Trophoblast cell (in vitro differentiated cells and primary cell): Measurements from ENCODE around the gene KLK2.
A peak's percentile ranks its signal among the peaks of the same experiment; 100 is the strongest.

Source experiments
- DNase-seq, 2 donors: peaks; one replicate each; pipeline ENCODE4 v3.0.0-alpha.2; 2016
- H2AFZ ChIP-seq: 2 replicates; pipeline ENCODE4 v1.6.1; 2013; ENCODE audit warnings: low read length, moderate library complexity, mild to moderate bottlenecking; ENCODE audit not compliant: insufficient read depth, poor library complexity
- H2AK5ac ChIP-seq: 2 replicates; pipeline ENCODE4 v1.6.1; 2013; ENCODE audit warnings: mild to moderate bottlenecking, low read length
- H2BK120ac ChIP-seq: 2 replicates; pipeline ENCODE4 v1.6.1; 2013; ENCODE audit warnings: low read length, mild to moderate bottlenecking, moderate library complexity; ENCODE audit not compliant: insufficient read depth, poor library complexity
- H2BK12ac ChIP-seq: 2 replicates; pipeline ENCODE4 v1.6.1; 2013; ENCODE audit warnings: mild to moderate bottlenecking, low read length, moderate library complexity
- H2BK5ac ChIP-seq: 2 replicates; pipeline ENCODE4 v1.6.1; 2013; ENCODE audit warnings: low read length, low read depth, moderate library complexity, mild to moderate bottlenecking; ENCODE audit not compliant: poor library complexity
- H3K14ac ChIP-seq: 2 replicates; pipeline ENCODE4 v1.6.1; 2013; ENCODE audit warnings: mild to moderate bottlenecking, low read length
- H3K18ac ChIP-seq: 2 replicates; pipeline ENCODE4 v1.6.1; 2013; ENCODE audit warnings: mild to moderate bottlenecking, low read length
- H3K23ac ChIP-seq: 2 replicates; pipeline ENCODE4 v1.6.1; 2013; ENCODE audit warnings: low read length
- H3K27ac ChIP-seq: 2 replicates; pipeline ENCODE4 v1.5.1; 2013; ENCODE audit warnings: low read depth, mild to moderate bottlenecking, inconsistent platforms, low read length, moderate library complexity
- H3K27me3 ChIP-seq: 2 replicates; pipeline ENCODE4 v1.6.1; 2013; ENCODE audit warnings: inconsistent platforms, mild to moderate bottlenecking, low read length, moderate library complexity; ENCODE audit not compliant: insufficient read depth
- H3K36me3 ChIP-seq, 2 experiments: 1 replicate in 1 of 2; 2 replicates in 1 of 2; pipeline ENCODE4 v1.6.1; 2013; ENCODE audit warnings: low read length in 2 of 2, mild to moderate bottlenecking in 2 of 2, moderate library complexity in 1 of 2; ENCODE audit not compliant: insufficient read depth in 2 of 2, control insufficient read depth in 1 of 2
- H3K4ac ChIP-seq: 2 replicates; pipeline ENCODE4 v1.6.1; 2013; ENCODE audit warnings: low read depth, mild to moderate bottlenecking, low read length, moderate library complexity
- H3K4me1 ChIP-seq, 2 experiments: 1 replicate in 1 of 2; 2 replicates in 1 of 2; pipeline ENCODE4 v1.6.1; 2013; ENCODE audit warnings: low read length in 2 of 2, mild to moderate bottlenecking in 2 of 2, moderate library complexity in 1 of 2; ENCODE audit not compliant: insufficient read depth in 2 of 2, control insufficient read depth in 1 of 2
- H3K4me2 ChIP-seq: 2 replicates; pipeline ENCODE4 v1.6.1; 2013; ENCODE audit warnings: inconsistent platforms, mild to moderate bottlenecking, low read length, moderate library complexity
- H3K4me3 ChIP-seq: 2 replicates; pipeline ENCODE4 v1.5.1; 2013; ENCODE audit warnings: mild to moderate bottlenecking, low read depth, low read length, inconsistent platforms
- H3K79me1 ChIP-seq: one replicate; pipeline ENCODE4 v1.6.1; 2013; ENCODE audit warnings: low read length
- H3K79me2 ChIP-seq: 2 replicates; pipeline ENCODE4 v1.6.1; 2013; ENCODE audit warnings: low read length, mild to moderate bottlenecking; ENCODE audit not compliant: control insufficient read depth, insufficient read depth, poor library complexity
- H3K9ac ChIP-seq: 2 replicates; pipeline ENCODE4 v1.6.1; 2013; ENCODE audit warnings: mild to moderate bottlenecking, low read length
- H3K9me3 ChIP-seq: 2 replicates; pipeline ENCODE4 v1.6.1; 2013; ENCODE audit warnings: low read depth, mild to moderate bottlenecking, control low read depth, inconsistent platforms, low read length; ENCODE audit not compliant: insufficient read depth
- H4K12ac ChIP-seq: 2 replicates; pipeline ENCODE4 v1.6.1; 2013; ENCODE audit warnings: low read depth, mild to moderate bottlenecking, low read length, moderate library complexity
- H4K8ac ChIP-seq: 2 replicates; pipeline ENCODE4 v1.6.1; 2013; ENCODE audit warnings: low read depth, mild to moderate bottlenecking, low read length, moderate library complexity
- H4K91ac ChIP-seq: one replicate; pipeline ENCODE4 v1.6.1; 2013; ENCODE audit warnings: low read depth, mild to moderate bottlenecking, low read length, moderate library complexity
- WGBS: extraction: QIAGEN DNeasy Blood & Tissue Kit; methylation state at CpG from one replicate; pipeline ENCODE4 v1.1.7; 2013; ENCODE audit warnings: missing lambda C conversion rate; ENCODE audit not compliant: insufficient read length, insufficient coverage; ENCODE audit errors: extremely low coverage; 5-methylcytosine and 5-hydroxymethylcytosine counted together

KLK2 gene

DNA sequence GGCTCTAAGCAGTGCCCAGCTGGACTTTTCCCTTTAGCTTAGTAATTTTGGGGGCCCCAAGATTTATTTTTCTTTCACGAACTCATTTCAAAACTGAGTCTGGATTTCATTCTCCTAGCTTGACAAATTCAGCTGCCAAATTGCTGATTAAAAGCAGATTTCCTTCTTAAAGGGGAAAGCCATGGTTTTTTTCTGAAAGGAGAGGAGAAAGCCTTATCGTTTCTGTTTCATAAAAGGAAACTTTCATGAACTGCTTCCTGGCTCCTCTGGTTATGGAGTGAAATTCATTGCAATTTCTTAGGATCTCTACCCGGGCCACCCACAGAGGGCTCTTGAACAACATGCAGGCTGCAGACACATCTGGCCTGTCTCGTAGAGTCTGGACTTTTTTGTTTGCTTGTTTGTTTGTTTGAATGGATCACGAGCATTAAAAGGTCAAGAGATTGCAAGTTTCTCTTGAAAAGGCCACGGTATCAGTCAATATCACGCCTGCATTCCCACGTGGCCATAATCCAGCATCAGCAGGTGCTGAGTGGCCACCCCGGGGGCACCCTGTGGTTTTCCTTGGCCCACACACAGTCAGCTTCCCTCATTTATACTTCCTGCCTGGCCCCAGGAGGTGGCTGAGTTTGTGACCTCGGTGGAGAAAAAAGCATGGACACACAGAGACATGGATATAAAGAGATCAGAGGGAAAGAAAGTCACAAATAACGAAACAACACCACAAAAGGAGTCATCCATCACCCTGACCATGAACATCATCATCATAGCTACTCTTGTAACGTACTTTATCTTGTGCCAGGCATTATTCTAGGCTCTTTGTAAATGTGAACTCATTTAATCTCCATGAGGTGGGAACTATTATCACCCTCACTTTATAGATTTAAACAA lies 48.4 kb downstream of the KLK2 start:
- Histone ChIP-seq H3K18ac (no peak overlapping the region), H3K14ac (no peak overlapping the region), H4K12ac (no peak overlapping the region), H3K36me3 (no peaks in the 10 kb centered on the region), H3K9me3 (no peaks in the 10 kb centered on the region), H2BK12ac (no peak overlapping the region), H3K79me2 (no peaks in the 10 kb centered on the region), H4K91ac (no peak overlapping the region), H3K9ac (no peak overlapping the region), H3K79me1 (no peaks in the 10 kb centered on the region), H3K4me1 (no peaks in the 10 kb centered on the region), H3K4ac (no peak overlapping the region), H4K8ac (no peak overlapping the region), H3K27ac (no peak overlapping the region), H3K23ac (no peak overlapping the region), H2AFZ (no peak overlapping the region), H2BK120ac (no peak overlapping the region), H3K4me2 (no peak overlapping the region), H2AK5ac (no peak overlapping the region), H3K27me3 (no peaks in the 10 kb centered on the region), H3K4me3 (no peak overlapping the region), H2BK5ac (no peak overlapping the region)
- DNase-seq, result no peak
- no CpG with 5 or more reads among the region's 12 CpGs for WGBS

DNA sequence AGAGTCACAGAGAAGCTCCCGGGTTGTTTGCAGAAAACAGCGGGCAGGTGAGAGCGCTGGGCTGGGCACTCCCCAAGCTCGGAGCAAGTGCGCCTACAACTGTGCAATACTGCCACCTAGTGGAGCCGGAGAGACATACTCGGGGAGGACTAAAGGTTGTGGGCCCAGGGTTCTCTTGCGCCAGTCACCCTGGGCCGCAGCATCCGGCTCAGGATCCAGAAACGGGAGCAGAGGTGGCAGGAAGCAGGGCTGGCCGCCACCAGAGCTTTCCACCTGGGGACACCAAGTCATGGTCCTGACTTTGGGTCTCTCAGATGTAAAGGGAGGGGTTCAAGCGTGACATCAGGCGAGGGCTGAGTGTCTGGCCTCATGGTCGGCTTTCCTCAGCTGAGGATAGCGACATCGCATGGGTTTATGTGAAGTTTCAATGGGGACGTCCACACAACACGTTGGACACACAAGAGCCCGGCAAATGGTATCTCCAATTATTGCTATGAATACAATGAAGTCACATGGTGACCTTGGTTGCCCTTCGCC lies 49.1 kb downstream of the KLK2 start:
- Histone ChIP-seq H3K14ac (no peak overlapping the region), H2BK120ac (no peak overlapping the region), H3K36me3 (no peaks in the 10 kb centered on the region), H2AFZ (no peak overlapping the region), H3K4ac (no peak overlapping the region), H3K4me1 (no peaks in the 10 kb centered on the region), H3K9ac (no peak overlapping the region), H3K9me3 (no peaks in the 10 kb centered on the region), H2AK5ac (no peak overlapping the region), H3K79me1 (no peaks in the 10 kb centered on the region), H3K4me2 (no peak overlapping the region), H3K18ac (no peak overlapping the region), H4K91ac (no peak overlapping the region), H4K8ac (no peak overlapping the region), H4K12ac (no peak overlapping the region), H2BK12ac (no peak overlapping the region), H3K27me3 (no peaks in the 10 kb centered on the region), H3K79me2 (no peaks in the 10 kb centered on the region), H3K27ac (no peak overlapping the region), H3K4me3 (no peak overlapping the region), H3K23ac (no peak overlapping the region), H2BK5ac (no peak overlapping the region)
- DNase-seq, result peak; percentile 77 to 95
- WGBS, result no CpG with 5 or more reads among the region's 21 CpGs

DNA sequence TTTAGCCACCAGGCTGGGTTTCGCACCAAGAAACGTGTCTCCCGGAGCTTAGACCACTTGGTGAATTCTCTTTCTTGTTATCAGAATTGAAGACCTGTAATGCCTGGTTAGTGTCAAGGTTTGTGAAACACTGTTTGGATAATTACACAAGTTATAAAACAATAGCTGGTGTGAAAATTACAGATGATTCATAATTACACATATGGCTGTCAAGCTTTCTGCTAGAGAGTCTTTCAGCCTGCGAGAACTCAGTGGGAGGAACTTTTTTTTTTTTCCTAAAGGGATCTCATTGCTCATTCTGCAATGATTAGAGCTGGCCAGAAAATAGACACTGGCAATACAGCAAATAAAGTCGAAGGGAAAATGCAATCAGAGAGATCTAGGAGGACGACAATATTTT lies 51.3 kb downstream of the KLK2 start:
- Histone ChIP-seq H3K4ac (no peak overlapping the region), H4K91ac (no peak overlapping the region), H2AK5ac (no peak overlapping the region), H2AFZ (no peak overlapping the region), H3K79me2 (no peaks in the 10 kb centered on the region), H3K18ac (no peak overlapping the region), H3K9me3 (no peaks in the 10 kb centered on the region), H3K4me2 (no peak overlapping the region), H3K4me1 (no peaks in the 10 kb centered on the region), H3K23ac (no peak overlapping the region), H3K9ac (no peak overlapping the region), H2BK120ac (no peak overlapping the region), H2BK5ac (no peak overlapping the region), H2BK12ac (no peak overlapping the region), H4K12ac (no peak overlapping the region), H4K8ac (no peak overlapping the region), H3K79me1 (no peaks in the 10 kb centered on the region), H3K27ac (no peak overlapping the region), H3K36me3 (no peaks in the 10 kb centered on the region), H3K4me3 (no peak overlapping the region), H3K14ac (no peak overlapping the region), H3K27me3 (no peaks in the 10 kb centered on the region)
- no peak for DNase-seq
- no CpG with 5 or more reads among the region's 6 CpGs for WGBS

DNA sequence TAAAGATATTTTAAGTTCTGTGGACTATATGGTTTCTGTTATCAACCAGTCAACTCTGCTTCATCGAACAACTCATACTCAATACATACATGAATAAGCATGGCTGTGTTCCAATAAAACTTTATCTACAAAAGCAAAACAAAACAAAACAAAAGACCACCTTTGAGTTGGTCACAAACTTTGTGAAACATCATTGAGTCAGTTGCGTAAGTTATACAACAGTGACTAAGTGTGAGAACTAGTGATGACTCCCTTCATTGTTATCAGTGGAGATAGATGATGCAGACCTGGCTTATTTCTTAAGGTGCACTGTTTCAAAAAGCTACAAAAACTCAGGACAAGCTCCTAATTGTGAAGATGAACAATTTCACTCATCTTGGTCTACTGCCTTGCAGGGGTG lies 52.5 kb downstream of the KLK2 start:
- no peak overlapping the region for H3K27ac ChIP-seq
- no peak overlapping the region for H3K4me3 ChIP-seq
- no peaks in the 10 kb centered on the region for H3K27me3 ChIP-seq
- no peak overlapping the region for H3K18ac ChIP-seq
- H2BK12ac ChIP-seq, result no peak overlapping the region
- no peak overlapping the region for H3K4me2 ChIP-seq
- H3K23ac ChIP-seq, result no peak overlapping the region
- no peak overlapping the region for H2AK5ac ChIP-seq
- no peak overlapping the region for H2BK120ac ChIP-seq
- H3K9me3 ChIP-seq, result no peaks in the 10 kb centered on the region
- H2AFZ ChIP-seq, result no peak overlapping the region
- H3K4me1 ChIP-seq, result no peaks in the 10 kb centered on the region
- no peak overlapping the region for H4K91ac ChIP-seq
- no peak overlapping the region for H4K12ac ChIP-seq
- no CpG with 5 or more reads among the region's 2 CpGs for WGBS
- H3K79me1 ChIP-seq, result no peaks in the 10 kb centered on the region
- no peaks in the 10 kb centered on the region for H3K36me3 ChIP-seq
- no peak overlapping the region for H4K8ac ChIP-seq
- no peak overlapping the region for H3K14ac ChIP-seq
- no peaks in the 10 kb centered on the region for H3K79me2 ChIP-seq
- DNase-seq, result no peak
- H2BK5ac ChIP-seq, result no peak overlapping the region
- no peak overlapping the region for H3K9ac ChIP-seq
- no peak overlapping the region for H3K4ac ChIP-seq
